ENCODE results near the gene ZNRF4. TPM values are rescaled to one million over a fixed set of nuclear protein-coding genes. Genes with fewer than 3 reads are reported as not detected.

ZNRF4 gene
- total RNA-seq, 1 donor from 2014 or later, result not detected

- peaks cover 7% of the 10 kb centered on the region for H3K4me1 Mint-ChIP-seq (ENCODE audit: low read depth, unreplicated experiment)
- no peak overlapping the region for H3K27ac Mint-ChIP-seq (ENCODE audit: unreplicated experiment)
- H3K36me3 Mint-ChIP-seq (ENCODE audit: unreplicated experiment), result no peaks in the 10 kb centered on the region
- DNase-seq, result no peak
- no peak for TF ChIP-seq CTCF (IDR thresholded peaks at IDR 0.05; ENCODE audit: partially characterized antibody, unreplicated experiment)
- H3K4me3 Mint-ChIP-seq (ENCODE audit: unreplicated experiment), result no peak overlapping the region
- H3K9me3 Mint-ChIP-seq (ENCODE audit: unreplicated experiment), result peaks cover 7% of the 10 kb centered on the region
- peaks cover 10% of the 10 kb centered on the region for H3K27me3 Mint-ChIP-seq (ENCODE audit: unreplicated experiment)
These were observed 11.5 kb upstream of the ZNRF4 start for GRCh38 chr19:5443723-5444122.

GRCh38 chr19:5444431-5444830 lies 10.8 kb upstream of the ZNRF4 start:
- H3K27ac Mint-ChIP-seq (ENCODE audit: unreplicated experiment), result no peak overlapping the region
- peaks cover 7% of the 10 kb centered on the region for H3K9me3 Mint-ChIP-seq (ENCODE audit: unreplicated experiment)
- peaks cover 7% of the 10 kb centered on the region for H3K4me1 Mint-ChIP-seq (ENCODE audit: low read depth, unreplicated experiment)
- H3K27me3 Mint-ChIP-seq (ENCODE audit: unreplicated experiment), result peaks cover 9% of the 10 kb centered on the region
- H3K4me3 Mint-ChIP-seq (ENCODE audit: unreplicated experiment), result no peak overlapping the region
- DNase-seq, result no peak
- no peak for TF ChIP-seq CTCF (IDR thresholded peaks at IDR 0.05; ENCODE audit: partially characterized antibody, unreplicated experiment)
- H3K36me3 Mint-ChIP-seq (ENCODE audit: unreplicated experiment), result no peaks in the 10 kb centered on the region

DNA sequence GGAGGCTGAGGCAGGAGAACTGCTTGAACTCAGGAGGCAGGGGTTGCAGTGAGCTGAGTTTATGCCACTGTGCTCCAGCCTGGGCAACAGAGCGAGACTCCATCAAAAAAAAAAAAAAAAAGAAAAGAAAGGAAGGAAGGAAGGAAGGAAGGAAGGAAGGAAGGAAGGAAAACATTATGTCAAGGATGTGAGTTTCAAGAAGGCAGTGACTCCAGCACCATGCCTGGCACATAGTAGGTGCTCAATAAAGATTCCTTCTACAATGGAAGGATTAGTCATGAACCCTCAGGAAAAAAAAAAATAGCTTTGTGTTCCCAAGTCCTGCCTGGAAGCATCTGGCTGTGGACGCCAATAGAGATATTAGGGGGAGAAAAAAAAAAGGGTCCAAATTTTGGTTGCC lies 10.1 kb upstream of the ZNRF4 start:
- peaks cover 7% of the 10 kb centered on the region for H3K4me1 Mint-ChIP-seq (ENCODE audit: low read depth, unreplicated experiment)
- no peak overlapping the region for H3K27ac Mint-ChIP-seq (ENCODE audit: unreplicated experiment)
- peaks cover 8% of the 10 kb centered on the region for H3K9me3 Mint-ChIP-seq (ENCODE audit: unreplicated experiment)
- TF ChIP-seq CTCF (IDR thresholded peaks at IDR 0.05; ENCODE audit: partially characterized antibody, unreplicated experiment), result no peak
- DNase-seq, result no peak
- H3K27me3 Mint-ChIP-seq (ENCODE audit: unreplicated experiment), result peaks cover 10% of the 10 kb centered on the region
- H3K36me3 Mint-ChIP-seq (ENCODE audit: unreplicated experiment), result no peaks in the 10 kb centered on the region
- H3K4me3 Mint-ChIP-seq (ENCODE audit: unreplicated experiment), result no peak overlapping the region

GRCh38 chr19:5445561-5446055 lies 9.6 kb upstream of the ZNRF4 start:
- no peaks in the 10 kb centered on the region for H3K36me3 Mint-ChIP-seq (ENCODE audit: unreplicated experiment)
- H3K27ac Mint-ChIP-seq (ENCODE audit: unreplicated experiment), result peak overlapping the region; percentile 43
- peaks cover 11% of the 10 kb centered on the region for H3K27me3 Mint-ChIP-seq (ENCODE audit: unreplicated experiment)
- TF ChIP-seq CTCF (IDR thresholded peaks at IDR 0.05; ENCODE audit: partially characterized antibody, unreplicated experiment), result no peak
- DNase-seq, result no peak
- peaks cover 8% of the 10 kb centered on the region for H3K9me3 Mint-ChIP-seq (ENCODE audit: unreplicated experiment)
- peaks cover 7% of the 10 kb centered on the region for H3K4me1 Mint-ChIP-seq (ENCODE audit: low read depth, unreplicated experiment)
- H3K4me3 Mint-ChIP-seq (ENCODE audit: unreplicated experiment), result no peak overlapping the region

- Mint-ChIP-seq H3K4me1 (ENCODE audit: low read depth, unreplicated experiment) (peaks cover 7% of the 10 kb centered on the region), H3K36me3 (ENCODE audit: unreplicated experiment) (no peaks in the 10 kb centered on the region), H3K27me3 (ENCODE audit: unreplicated experiment) (peaks cover 10% of the 10 kb centered on the region)
These were observed 7.4 kb upstream of the ZNRF4 start for GRCh38 chr19:5447700-5448311.

More at GRCh38 chr19:5447700-5448311, 7.4 kb upstream of the ZNRF4 start:
- H3K27ac Mint-ChIP-seq (ENCODE audit: unreplicated experiment), result peak overlapping the region; percentile 57
- peak overlapping the region; percentile 3 for H3K4me3 Mint-ChIP-seq (ENCODE audit: unreplicated experiment)
- peaks cover 8% of the 10 kb centered on the region for H3K9me3 Mint-ChIP-seq (ENCODE audit: unreplicated experiment)
- TF ChIP-seq CTCF (IDR thresholded peaks at IDR 0.05; ENCODE audit: partially characterized antibody, unreplicated experiment), result no peak
- DNase-seq, result no peak
